ENCODE results near the gene PREB.

Gene PREB

DNA sequence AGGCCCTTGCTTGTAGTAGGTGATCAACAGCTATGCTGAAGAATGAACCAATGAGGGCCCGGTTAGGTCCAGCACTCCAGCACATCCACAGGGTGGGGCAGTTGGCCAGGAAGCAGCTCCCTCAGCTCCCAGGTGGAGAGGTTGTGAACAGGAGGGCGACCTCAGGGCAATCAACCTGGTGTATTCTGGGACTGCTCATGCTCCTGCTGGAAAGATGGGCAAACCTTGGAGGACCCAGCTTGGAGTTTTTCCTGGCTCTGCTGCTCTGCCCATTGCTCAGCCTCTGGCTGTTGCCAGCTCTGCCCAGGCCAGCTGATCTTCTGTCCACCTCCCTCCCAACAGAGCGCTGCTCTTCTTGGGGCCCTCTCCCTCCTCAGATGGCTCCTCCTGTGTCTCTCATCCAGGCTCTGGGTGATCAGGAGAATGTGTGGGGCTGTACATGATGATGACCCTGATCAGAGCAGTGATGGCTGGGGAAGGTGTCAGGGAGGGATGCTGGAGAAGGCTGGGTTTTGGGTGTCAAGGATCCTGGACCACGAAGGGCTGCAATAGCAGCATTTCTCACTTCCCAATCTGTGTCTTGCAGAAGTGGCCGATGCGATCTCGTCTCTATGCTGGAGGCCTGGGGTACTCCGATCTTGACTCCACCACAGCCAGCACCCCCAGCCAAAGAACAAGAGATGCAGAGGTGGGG is 17.8 kb upstream of the PREB start:
- no peak overlapping the region for H3K4me3 ChIP-seq (ENCODE audit: control insufficient read depth, low read depth, low read length)
- DNase-seq (ENCODE audit: low read depth): no peak
- TF ChIP-seq, protein P1, sequence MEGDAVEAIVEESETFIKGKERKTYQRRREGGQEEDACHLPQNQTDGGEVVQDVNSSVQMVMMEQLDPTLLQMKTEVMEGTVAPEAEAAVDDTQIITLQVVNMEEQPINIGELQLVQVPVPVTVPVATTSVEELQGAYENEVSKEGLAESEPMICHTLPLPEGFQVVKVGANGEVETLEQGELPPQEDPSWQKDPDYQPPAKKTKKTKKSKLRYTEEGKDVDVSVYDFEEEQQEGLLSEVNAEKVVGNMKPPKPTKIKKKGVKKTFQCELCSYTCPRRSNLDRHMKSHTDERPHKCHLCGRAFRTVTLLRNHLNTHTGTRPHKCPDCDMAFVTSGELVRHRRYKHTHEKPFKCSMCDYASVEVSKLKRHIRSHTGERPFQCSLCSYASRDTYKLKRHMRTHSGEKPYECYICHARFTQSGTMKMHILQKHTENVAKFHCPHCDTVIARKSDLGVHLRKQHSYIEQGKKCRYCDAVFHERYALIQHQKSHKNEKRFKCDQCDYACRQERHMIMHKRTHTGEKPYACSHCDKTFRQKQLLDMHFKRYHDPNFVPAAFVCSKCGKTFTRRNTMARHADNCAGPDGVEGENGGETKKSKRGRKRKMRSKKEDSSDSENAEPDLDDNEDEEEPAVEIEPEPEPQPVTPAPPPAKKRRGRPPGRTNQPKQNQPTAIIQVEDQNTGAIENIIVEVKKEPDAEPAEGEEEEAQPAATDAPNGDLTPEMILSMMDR (IDR thresholded peaks at IDR 0.05; ENCODE audit: control insufficient read depth, insufficient read depth, low read depth, low read length, missing control alignments): no peak

DNA sequence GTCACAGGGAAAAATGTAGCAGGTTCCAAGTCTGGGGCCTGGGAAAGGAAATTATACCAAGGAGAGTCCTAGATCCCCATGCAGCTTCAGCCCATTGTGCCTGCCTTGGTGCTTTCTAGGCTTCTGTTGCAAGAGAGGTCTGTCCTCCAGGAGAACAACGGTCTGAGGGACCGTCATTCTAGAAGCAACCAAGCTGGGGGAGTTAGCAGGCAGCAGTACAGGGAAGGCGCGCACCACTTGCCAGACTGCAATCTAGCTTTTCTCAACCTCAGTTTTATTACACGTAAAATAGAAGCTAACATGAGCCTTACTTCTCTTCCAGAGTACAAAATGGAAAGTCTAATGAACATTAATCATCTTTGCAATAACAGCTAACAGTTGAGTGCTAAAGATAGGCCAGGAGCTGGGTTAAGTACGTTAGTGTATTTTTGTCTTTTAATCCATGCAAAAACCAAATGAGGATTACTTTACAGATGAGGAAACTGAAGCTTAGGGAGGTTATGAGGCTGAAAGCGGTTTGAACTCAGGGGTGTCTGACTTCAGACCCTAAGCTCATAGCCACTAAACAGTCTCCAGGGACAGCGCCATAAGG is 16.3 kb upstream of the PREB start:
- TF ChIP-seq, protein P1 (IDR thresholded peaks at IDR 0.05; ENCODE audit: control insufficient read depth, insufficient read depth, low read depth, low read length, missing control alignments): no peak
- H3K4me3 ChIP-seq (ENCODE audit: control insufficient read depth, low read depth, low read length): no peak overlapping the region

DNA sequence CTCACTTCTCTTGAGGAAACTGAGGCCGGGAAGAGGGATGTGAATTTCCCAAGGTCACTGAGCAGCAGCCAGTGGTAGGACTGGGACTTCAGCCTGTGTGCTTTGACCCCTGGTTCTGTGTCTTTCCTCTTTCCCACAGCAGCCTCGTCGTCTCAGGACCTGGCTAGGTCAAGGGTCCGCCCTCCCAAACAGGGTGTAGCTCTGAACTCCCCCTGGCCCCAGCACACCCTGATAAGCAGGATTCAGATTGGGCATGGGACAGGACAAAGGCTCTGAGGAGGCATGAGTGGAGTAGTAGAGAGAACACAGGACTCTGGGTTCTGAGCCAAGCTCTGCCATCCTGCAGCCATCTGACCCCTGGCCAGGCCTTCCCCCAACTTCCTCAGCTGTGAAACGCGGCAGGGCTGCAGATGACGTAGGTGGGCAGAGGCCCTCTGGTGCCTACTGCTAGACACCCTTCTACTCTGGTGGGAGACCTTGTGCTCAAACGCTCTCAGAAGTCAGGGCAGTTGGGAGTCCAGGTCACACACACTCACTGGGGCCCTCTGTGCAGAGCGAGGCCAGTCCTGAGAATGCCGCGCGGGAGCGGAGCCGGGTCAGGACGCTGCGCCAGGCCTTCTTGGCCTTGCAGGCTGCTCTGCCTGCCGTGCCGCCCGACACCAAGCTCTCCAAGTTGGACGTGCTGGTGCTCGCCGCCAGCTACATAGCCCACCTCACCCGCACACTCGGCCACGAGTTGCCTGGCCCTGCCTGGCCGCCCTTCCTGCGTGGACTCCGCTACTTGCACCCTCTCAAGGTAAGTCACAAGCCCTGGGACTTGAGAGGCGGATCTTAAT is 15.4 kb upstream of the PREB start:
- TF ChIP-seq, protein P1 (IDR thresholded peaks at IDR 0.05; ENCODE audit: control insufficient read depth, insufficient read depth, low read depth, low read length, missing control alignments): no peak
- no peak overlapping the region for H3K4me3 ChIP-seq (ENCODE audit: control insufficient read depth, low read depth, low read length)

More for the DNA sequence above, 16.3 kb upstream of the PREB start:
- DNase-seq (ENCODE audit: low read depth): no peak

GRCh38 chr2:27148801-27149439 is 14.5 kb upstream of the PREB start, which contains the start of gene TCF23:
Gene TCF23, plus strand, starts transcription at chr2:27149004. Its CDS starts 130 bp downstream, at chr2:27149134.
- TF ChIP-seq, protein P1 (IDR thresholded peaks at IDR 0.05; ENCODE audit: control insufficient read depth, insufficient read depth, low read depth, low read length, missing control alignments): no peak
- DNase-seq (ENCODE audit: low read depth): no peak
- no peak within 1 kb of the TSS for H3K4me3 ChIP-seq (ENCODE audit: control insufficient read depth, low read depth, low read length)

More for the DNA sequence above, 15.4 kb upstream of the PREB start:
- DNase-seq (ENCODE audit: low read depth): no peak

GRCh38 chr2:27147935-27148334 is 13.5 kb upstream of the PREB start:
- no peak overlapping the region for H3K4me3 ChIP-seq (ENCODE audit: control insufficient read depth, low read depth, low read length)
- DNase-seq (ENCODE audit: low read depth): no peak
- TF ChIP-seq, protein P1 (IDR thresholded peaks at IDR 0.05; ENCODE audit: control insufficient read depth, insufficient read depth, low read depth, low read length, missing control alignments): no peak

- no peak for DNase-seq (ENCODE audit: low read depth)
Observed at GRCh38 chr2:27145682-27146081, 11.2 kb upstream of the PREB start.

More at GRCh38 chr2:27145682-27146081, 11.2 kb upstream of the PREB start:
- no peak overlapping the region for H3K4me3 ChIP-seq (ENCODE audit: control insufficient read depth, low read depth, low read length)
- TF ChIP-seq, protein P1 (IDR thresholded peaks at IDR 0.05; ENCODE audit: control insufficient read depth, insufficient read depth, low read depth, low read length, missing control alignments): no peak

Data from AG09309 (cell line).